ENCODE measurements around the gene TMEM176B. TPM values are rescaled to one million over a fixed set of nuclear protein-coding genes. Genes with fewer than 3 reads are reported as not detected.

Gene TMEM176B
- polyA plus RNA-seq, 4 donors: 152 to 376 (median 212) TPM

DNA sequence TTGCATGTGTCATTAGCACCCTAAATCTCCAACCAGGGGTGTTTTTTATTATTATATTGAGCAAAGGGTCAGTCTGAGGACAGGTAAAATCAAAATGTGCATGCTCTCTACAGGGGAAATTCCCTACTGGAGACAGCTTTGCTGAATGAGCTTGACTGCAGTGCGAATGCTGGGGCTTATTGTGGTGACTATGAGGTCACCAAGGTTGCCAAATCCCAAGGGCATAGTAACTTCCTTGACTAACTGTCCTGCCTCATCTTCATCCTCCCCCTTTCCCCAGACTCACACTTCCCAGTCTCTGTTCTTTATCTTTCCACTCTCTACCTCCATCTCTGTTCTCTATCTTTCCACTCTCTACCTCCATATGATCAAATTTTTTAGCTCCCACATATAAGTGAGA lies 29.3 kb upstream of the TMEM176B start:
- WGBS, 3 donors: 63 to 75% (median 67%) methylated on average over 1 of the region's 1 CpG
- peaks cover 0 to 14% (median 12%) of the 10 kb centered on the region in 3 donors for H3K4me1 ChIP-seq (ENCODE audit: control insufficient read depth in 3 of 3, insufficient read depth in 2 of 3, low read depth in 1 of 3, low read length in 2 of 3)
- DNase-seq (no peak), FAIRE-seq (no peak)
- H3K4me3 ChIP-seq (ENCODE audit: low read depth in 1 of 3, low read length in 3 of 3): no peak overlapping the region
- no peaks in the 10 kb centered on the region for H3K36me3 ChIP-seq (ENCODE audit: control insufficient read depth in 3 of 3, insufficient read depth in 2 of 3, low read depth in 1 of 3, low read length in 3 of 3)
- no peak overlapping the region for H3K27ac ChIP-seq (ENCODE audit: low read depth in 1 of 3, low read length in 2 of 3)
- H3K27me3 ChIP-seq (ENCODE audit: control insufficient read depth in 3 of 3, insufficient read depth in 3 of 3, low read length in 3 of 3): no peaks in the 10 kb centered on the region
- H3K9me3 ChIP-seq (ENCODE audit: control insufficient read depth in 2 of 2, insufficient read depth in 1 of 2, low read depth in 1 of 2, low read length in 1 of 2): no peaks in the 10 kb centered on the region

DNA sequence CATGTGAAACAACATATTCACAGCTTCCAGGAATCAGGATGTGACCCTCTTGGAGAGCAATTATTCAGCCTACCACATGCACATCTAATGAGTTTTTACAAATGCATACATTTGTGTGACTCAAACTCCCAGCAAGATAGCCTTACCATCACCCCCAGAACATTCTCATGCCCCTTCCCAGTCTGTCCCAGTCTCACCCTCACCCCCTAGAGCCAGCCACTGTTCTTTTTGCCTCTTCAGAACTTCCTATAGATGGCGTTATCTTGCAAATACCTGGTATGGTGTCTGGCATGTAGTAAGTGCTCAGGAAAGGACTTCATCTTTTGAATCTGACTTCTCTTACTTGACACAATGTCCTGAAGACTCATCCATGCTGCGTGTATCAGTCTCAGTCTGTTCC lies 28.2 kb upstream of the TMEM176B start:
- DNase-seq (no peak), FAIRE-seq (no peak)
- H3K27me3 ChIP-seq (ENCODE audit: control insufficient read depth in 3 of 3, insufficient read depth in 3 of 3, low read length in 3 of 3): no peaks in the 10 kb centered on the region
- peaks cover 0 to 14% (median 12%) of the 10 kb centered on the region in 3 donors for H3K4me1 ChIP-seq (ENCODE audit: control insufficient read depth in 3 of 3, insufficient read depth in 2 of 3, low read depth in 1 of 3, low read length in 2 of 3)
- H3K4me3 ChIP-seq (ENCODE audit: low read depth in 1 of 3, low read length in 3 of 3): no peak overlapping the region
- H3K27ac ChIP-seq (ENCODE audit: low read depth in 1 of 3, low read length in 2 of 3): no peak overlapping the region
- no peaks in the 10 kb centered on the region for H3K36me3 ChIP-seq (ENCODE audit: control insufficient read depth in 3 of 3, insufficient read depth in 2 of 3, low read depth in 1 of 3, low read length in 3 of 3)
- no peaks in the 10 kb centered on the region for H3K9me3 ChIP-seq (ENCODE audit: control insufficient read depth in 2 of 2, insufficient read depth in 1 of 2, low read depth in 1 of 2, low read length in 1 of 2)
- WGBS, 3 donors: 79 to 95% (median 80%) methylated on average over 2 of the region's 2 CpGs

DNA sequence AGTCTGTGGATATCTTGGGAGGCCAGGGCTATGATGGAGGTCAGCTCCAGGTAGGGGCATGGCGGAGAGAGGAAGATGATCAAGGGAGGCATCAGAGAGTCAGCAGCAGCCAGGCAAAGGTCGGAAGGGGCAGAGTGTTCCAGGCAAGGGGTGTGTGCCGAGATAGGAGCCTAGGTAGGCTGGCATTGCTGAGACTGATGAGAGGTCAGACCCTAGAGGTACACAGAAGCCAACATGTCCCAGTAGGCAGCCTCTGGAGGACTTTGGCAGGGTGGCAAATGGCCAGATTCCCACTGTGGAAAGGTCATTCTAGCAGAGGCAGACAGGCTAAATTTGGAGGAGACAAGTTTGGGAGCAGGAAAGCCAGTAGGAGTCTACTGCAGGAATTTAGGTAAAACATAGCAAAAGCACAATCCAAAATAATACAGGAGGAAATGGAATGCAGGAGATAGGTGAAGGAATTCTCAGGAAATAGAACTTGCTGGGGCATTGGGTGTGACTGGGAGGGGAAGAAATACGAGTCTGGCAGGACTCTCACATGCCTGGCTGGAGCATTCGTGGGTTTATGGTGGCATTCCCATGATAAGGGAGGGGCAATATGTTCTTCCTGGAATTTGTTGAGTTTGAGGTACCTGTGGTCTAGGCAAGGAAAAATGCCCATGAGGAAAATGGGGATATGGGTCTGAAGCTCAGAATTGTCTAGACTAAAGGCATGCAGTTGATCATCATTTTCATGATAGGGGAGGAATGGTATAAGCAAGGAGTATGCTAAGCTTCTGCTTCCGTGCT lies 26.1 kb upstream of the TMEM176B start:
- Histone ChIP-seq H3K9me3 (ENCODE audit: control insufficient read depth in 2 of 2, insufficient read depth in 1 of 2, low read depth in 1 of 2, low read length in 1 of 2) (no peaks in the 10 kb centered on the region), H3K4me3 (ENCODE audit: low read depth in 1 of 3, low read length in 3 of 3) (no peak overlapping the region), H3K27me3 (ENCODE audit: control insufficient read depth in 3 of 3, insufficient read depth in 3 of 3, low read length in 3 of 3) (no peaks in the 10 kb centered on the region), H3K36me3 (ENCODE audit: control insufficient read depth in 3 of 3, insufficient read depth in 2 of 3, low read depth in 1 of 3, low read length in 3 of 3) (no peaks in the 10 kb centered on the region), H3K27ac (ENCODE audit: low read depth in 1 of 3, low read length in 2 of 3) (peak overlapping the region; percentile 59 to 83 (median 80)), H3K4me1 (ENCODE audit: control insufficient read depth in 3 of 3, insufficient read depth in 2 of 3, low read depth in 1 of 3, low read length in 2 of 3) (peaks cover 0 to 11% (median 8%) of the 10 kb centered on the region in 3 donors)
- FAIRE-seq (no peak), DNase-seq (peak; percentile 74 to 97)
- 17 to 51% (median 23%) methylated on average over 6 of the region's 6 CpGs for WGBS, 3 donors

DNA sequence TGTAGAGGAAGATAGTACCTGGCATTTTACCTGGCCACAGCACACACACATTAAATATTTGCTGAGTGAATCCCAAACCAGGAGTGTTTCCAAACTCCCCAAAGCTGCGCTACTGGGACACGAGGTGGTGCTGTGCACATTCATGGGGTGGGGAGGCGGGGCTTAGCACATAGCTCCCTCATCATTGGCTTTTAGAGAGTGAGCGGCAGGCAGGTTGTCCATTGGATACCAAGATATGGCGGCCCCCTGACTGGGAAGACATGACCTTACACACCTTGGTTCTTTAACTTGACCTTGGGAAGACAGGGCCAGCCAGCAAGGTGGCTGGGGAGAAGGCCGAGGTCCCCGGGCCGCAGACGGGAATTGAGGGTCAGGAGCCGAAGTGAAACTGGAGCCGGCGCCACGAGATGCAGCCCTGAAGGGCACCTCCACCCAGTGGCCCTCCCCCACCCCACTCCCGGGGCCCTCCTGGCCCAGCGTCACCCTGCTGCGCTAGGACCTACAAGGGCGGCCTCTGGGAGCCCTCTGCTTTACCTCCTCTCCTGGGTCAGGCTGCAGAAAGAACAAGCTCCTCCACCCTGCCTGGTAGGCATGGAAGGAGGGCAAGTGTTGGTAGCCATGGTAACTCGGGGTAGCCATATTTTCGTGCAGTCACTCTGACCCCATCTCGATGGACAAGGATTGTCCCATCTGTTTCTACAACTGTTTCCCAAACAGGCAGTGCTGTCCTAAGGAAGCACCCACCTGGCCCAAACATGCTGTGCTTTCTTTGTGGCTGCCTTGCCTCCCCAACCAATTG lies 24.4 kb upstream of the TMEM176B start:
- Histone ChIP-seq H3K4me1 (ENCODE audit: control insufficient read depth in 3 of 3, insufficient read depth in 2 of 3, low read depth in 1 of 3, low read length in 2 of 3) (peaks cover 0 to 11% (median 8%) of the 10 kb centered on the region in 3 donors), H3K36me3 (ENCODE audit: control insufficient read depth in 3 of 3, insufficient read depth in 2 of 3, low read depth in 1 of 3, low read length in 3 of 3) (no peaks in the 10 kb centered on the region), H3K9me3 (ENCODE audit: control insufficient read depth in 2 of 2, insufficient read depth in 1 of 2, low read depth in 1 of 2, low read length in 1 of 2) (no peaks in the 10 kb centered on the region), H3K27me3 (ENCODE audit: control insufficient read depth in 3 of 3, insufficient read depth in 3 of 3, low read length in 3 of 3) (no peaks in the 10 kb centered on the region), H3K27ac (ENCODE audit: low read depth in 1 of 3, low read length in 2 of 3) (no peak overlapping the region), H3K4me3 (ENCODE audit: low read depth in 1 of 3, low read length in 3 of 3) (no peak overlapping the region)
- DNase-seq (no peak), FAIRE-seq (no peak)
- 89 to 96% (median 93%) methylated on average over 20 of the region's 20 CpGs for WGBS, 3 donors

DNA sequence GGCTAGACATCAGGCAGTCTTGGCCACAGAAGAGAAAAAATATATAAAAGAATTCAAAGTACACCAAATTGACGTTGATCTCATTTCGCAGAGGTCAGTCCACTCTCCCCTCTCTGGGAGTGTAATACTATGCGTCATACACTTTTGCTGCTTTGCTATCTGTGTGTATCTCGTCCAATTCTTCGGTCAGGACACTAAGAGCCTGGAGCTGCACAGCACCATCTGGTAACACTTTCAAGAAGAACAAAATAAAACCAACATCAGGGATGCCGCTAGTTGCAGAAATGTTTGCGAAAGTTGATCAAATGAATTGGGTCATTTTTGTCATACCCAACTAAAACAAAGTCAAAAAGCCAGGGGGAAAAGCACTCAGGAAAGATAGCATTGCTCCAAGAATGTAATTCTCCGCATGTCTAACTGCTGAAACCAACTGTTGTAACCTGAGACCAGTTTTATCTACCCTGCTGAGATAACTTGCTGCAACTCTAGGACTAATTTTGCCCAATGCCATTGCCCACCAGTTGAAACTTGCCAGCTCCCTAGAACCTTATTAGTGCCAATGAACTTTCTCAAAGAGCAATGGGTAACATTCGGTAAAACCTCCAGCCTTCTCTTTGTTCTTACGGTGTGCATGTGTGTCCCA lies 23.4 kb upstream of the TMEM176B start:
- Histone ChIP-seq H3K27ac (ENCODE audit: low read depth in 1 of 3, low read length in 2 of 3) (no peak overlapping the region), H3K4me3 (ENCODE audit: low read depth in 1 of 3, low read length in 3 of 3) (no peak overlapping the region), H3K27me3 (ENCODE audit: control insufficient read depth in 3 of 3, insufficient read depth in 3 of 3, low read length in 3 of 3) (no peaks in the 10 kb centered on the region), H3K9me3 (ENCODE audit: control insufficient read depth in 2 of 2, insufficient read depth in 1 of 2, low read depth in 1 of 2, low read length in 1 of 2) (no peaks in the 10 kb centered on the region), H3K36me3 (ENCODE audit: control insufficient read depth in 3 of 3, insufficient read depth in 2 of 3, low read depth in 1 of 3, low read length in 3 of 3) (no peaks in the 10 kb centered on the region), H3K4me1 (ENCODE audit: control insufficient read depth in 3 of 3, insufficient read depth in 2 of 3, low read depth in 1 of 3, low read length in 2 of 3) (peaks cover 0 to 11% (median 5%) of the 10 kb centered on the region in 3 donors)
- 82 to 92% (median 89%) methylated on average over 10 of the region's 10 CpGs for WGBS, 3 donors
- DNase-seq: no peak
- FAIRE-seq: no peak

DNA sequence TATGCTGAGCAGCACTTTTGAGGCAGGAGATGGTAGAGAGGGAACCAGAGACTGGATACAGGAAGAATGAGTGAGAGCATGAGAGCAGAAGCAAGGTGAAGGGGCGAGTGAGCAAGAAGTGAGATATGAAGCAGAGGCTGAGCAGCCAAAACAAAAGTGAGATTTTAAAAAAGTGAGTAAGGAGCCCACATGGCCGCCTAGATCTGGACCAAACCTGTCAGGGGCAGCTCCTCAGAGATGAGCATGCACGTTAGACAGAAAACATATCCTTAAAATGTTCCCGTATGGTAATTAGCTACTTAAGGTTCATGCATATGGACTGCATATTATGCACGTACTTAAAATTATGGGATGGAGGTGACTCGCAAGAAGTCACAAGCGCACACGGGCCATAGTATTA lies 22.9 kb upstream of the TMEM176B start:
- Histone ChIP-seq H3K27ac (ENCODE audit: low read depth in 1 of 3, low read length in 2 of 3) (no peak overlapping the region), H3K36me3 (ENCODE audit: control insufficient read depth in 3 of 3, insufficient read depth in 2 of 3, low read depth in 1 of 3, low read length in 3 of 3) (no peaks in the 10 kb centered on the region), H3K4me3 (ENCODE audit: low read depth in 1 of 3, low read length in 3 of 3) (no peak overlapping the region), H3K4me1 (ENCODE audit: control insufficient read depth in 3 of 3, insufficient read depth in 2 of 3, low read depth in 1 of 3, low read length in 2 of 3) (peaks cover 0 to 11% (median 5%) of the 10 kb centered on the region in 3 donors), H3K27me3 (ENCODE audit: control insufficient read depth in 3 of 3, insufficient read depth in 3 of 3, low read length in 3 of 3) (no peaks in the 10 kb centered on the region), H3K9me3 (ENCODE audit: control insufficient read depth in 2 of 2, insufficient read depth in 1 of 2, low read depth in 1 of 2, low read length in 1 of 2) (no peaks in the 10 kb centered on the region)
- no peak for DNase-seq
- WGBS, 3 donors: 87 to 91% (median 91%) methylated on average over 8 of the region's 8 CpGs
- no peak for FAIRE-seq

DNA sequence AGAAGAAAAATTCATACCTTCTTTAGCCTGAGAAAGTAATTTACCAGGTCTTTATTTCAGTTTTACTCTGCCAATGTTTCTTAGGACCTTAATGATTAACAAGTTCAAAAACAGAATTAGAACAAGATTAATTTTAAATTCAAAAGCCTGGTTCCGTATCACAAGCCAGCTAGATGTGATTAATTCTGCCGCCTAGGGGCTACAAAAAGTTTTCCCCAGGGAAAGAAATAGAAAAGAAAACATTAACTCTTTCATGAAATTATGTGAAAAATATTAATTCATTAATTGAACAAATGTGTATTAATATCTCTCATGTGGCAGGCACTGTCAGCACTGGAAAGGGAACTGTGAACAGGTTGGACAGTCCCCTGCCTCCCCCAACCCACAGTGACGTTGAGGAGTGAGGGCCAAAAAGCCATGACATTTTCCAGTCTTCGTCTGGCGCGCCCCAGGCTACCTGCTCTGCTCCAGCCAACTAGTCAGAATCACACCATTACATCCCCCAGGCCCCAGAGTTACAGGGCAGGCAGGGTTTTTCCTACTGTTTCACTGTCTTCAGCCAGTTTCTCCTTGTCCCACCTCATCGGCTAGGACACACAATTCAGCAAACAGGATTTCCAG lies 20.5 kb upstream of the TMEM176B start:
- 79 to 94% (median 90%) methylated on average over 7 of the region's 7 CpGs for WGBS, 3 donors
- H3K4me3 ChIP-seq (ENCODE audit: low read depth in 1 of 3, low read length in 3 of 3): no peak overlapping the region

DNA sequence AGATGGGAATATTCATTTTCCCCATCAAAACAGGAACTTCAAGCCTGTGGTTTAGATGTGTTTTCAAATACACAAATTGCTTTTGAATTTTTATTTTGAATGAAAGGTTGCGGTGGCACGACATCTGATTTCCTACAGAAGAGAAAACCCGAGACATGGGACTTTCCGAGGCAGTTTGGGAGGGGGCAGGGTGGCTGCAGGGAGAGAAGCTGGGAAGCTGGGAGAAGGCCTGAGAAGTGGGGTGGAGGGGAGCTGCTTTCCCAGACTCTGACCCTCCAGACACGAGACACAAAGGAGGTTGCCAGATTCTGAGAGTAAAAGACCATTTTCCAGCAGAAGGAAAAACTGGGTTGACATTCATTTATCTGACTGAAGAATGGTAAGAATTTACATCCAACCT lies 20.0 kb upstream of the TMEM176B start:
- no peaks in the 10 kb centered on the region for H3K36me3 ChIP-seq (ENCODE audit: control insufficient read depth in 3 of 3, insufficient read depth in 2 of 3, low read depth in 1 of 3, low read length in 3 of 3)
- FAIRE-seq (no peak), DNase-seq (no peak)
- H3K4me1 ChIP-seq (ENCODE audit: control insufficient read depth in 3 of 3, insufficient read depth in 2 of 3, low read depth in 1 of 3, low read length in 2 of 3): peaks cover 0 to 1% (median 0%) of the 10 kb centered on the region in 3 donors
- peaks cover 0 to 3% (median 0%) of the 10 kb centered on the region in 3 donors for H3K27me3 ChIP-seq (ENCODE audit: control insufficient read depth in 3 of 3, insufficient read depth in 3 of 3, low read length in 3 of 3)
- WGBS, 3 donors: 47 to 81% (median 73%) methylated on average over 5 of the region's 5 CpGs
- H3K9me3 ChIP-seq (ENCODE audit: control insufficient read depth in 2 of 2, insufficient read depth in 1 of 2, low read depth in 1 of 2, low read length in 1 of 2): peaks cover 0 to 3% of the 10 kb centered on the region in 2 donors
- no peak overlapping the region for H3K4me3 ChIP-seq (ENCODE audit: low read depth in 1 of 3, low read length in 3 of 3)
- H3K27ac ChIP-seq (ENCODE audit: low read depth in 1 of 3, low read length in 2 of 3): peak overlapping the region in 1 of 3 donors; percentile 1

More for the DNA sequence above, 20.5 kb upstream of the TMEM176B start:
- DNase-seq (no peak), FAIRE-seq (no peak)
- Histone ChIP-seq H3K9me3 (ENCODE audit: control insufficient read depth in 2 of 2, insufficient read depth in 1 of 2, low read depth in 1 of 2, low read length in 1 of 2) (peaks cover 0 to 3% of the 10 kb centered on the region in 2 donors), H3K27ac (ENCODE audit: low read depth in 1 of 3, low read length in 2 of 3) (no peak overlapping the region), H3K4me1 (ENCODE audit: control insufficient read depth in 3 of 3, insufficient read depth in 2 of 3, low read depth in 1 of 3, low read length in 2 of 3) (peaks cover 0 to 4% (median 1%) of the 10 kb centered on the region in 3 donors), H3K27me3 (ENCODE audit: control insufficient read depth in 3 of 3, insufficient read depth in 3 of 3, low read length in 3 of 3) (peaks cover 0 to 3% (median 0%) of the 10 kb centered on the region in 3 donors), H3K36me3 (ENCODE audit: control insufficient read depth in 3 of 3, insufficient read depth in 2 of 3, low read depth in 1 of 3, low read length in 3 of 3) (no peaks in the 10 kb centered on the region)

All from small intestine (tissue), 7 donors.